ENCODE measurements around the gene CETN3. TPM values are rescaled to one million over a fixed set of nuclear protein-coding genes. Genes with fewer than 3 reads are reported as not detected.

The CETN3 gene
- 2.9 and 4.1 TPM in 2 replicates for total RNA-seq

- peak; percentile 97 to 98 for DNase-seq (ENCODE audit: low read depth in 2 of 2)
These were observed at the start of gene CETN3 for GRCh38 chr5:90409318-90410177. Gene CETN3, minus strand, starts transcription at chr5:90409756. Its CDS starts 95 bp downstream, at chr5:90409661.

- DNase-seq (ENCODE audit: low read depth in 2 of 2), result no peak
These were observed 37.4 kb upstream of the CETN3 start for GRCh38 chr5:90446961-90447360.

GRCh38 chr5:90440644-90441043 is 31.1 kb upstream of the CETN3 start:
- DNase-seq (ENCODE audit: low read depth in 2 of 2), result no peak

- DNase-seq (ENCODE audit: low read depth in 2 of 2), result peak in 1 of 2 donors; percentile 23
These were observed 28.5 kb upstream of the CETN3 start for GRCh38 chr5:90438100-90438499.

GRCh38 chr5:90437663-90438062 is 28.1 kb upstream of the CETN3 start:
- no peak for DNase-seq (ENCODE audit: low read depth in 2 of 2)

- DNase-seq (ENCODE audit: low read depth in 2 of 2), result peak in 1 of 2 donors; percentile 51
These were observed 24.7 kb upstream of the CETN3 start for GRCh38 chr5:90434116-90434714.

GRCh38 chr5:90424245-90424644 is 14.7 kb upstream of the CETN3 start:
- DNase-seq (ENCODE audit: low read depth in 2 of 2), result no peak

GRCh38 chr5:90421136-90421535 is 11.6 kb upstream of the CETN3 start:
- DNase-seq (ENCODE audit: low read depth in 2 of 2), result peak in 1 of 2 donors; percentile 17

- DNase-seq (ENCODE audit: low read depth in 2 of 2), result no peak
These were observed 8.7 kb upstream of the CETN3 start for GRCh38 chr5:90418214-90418613.

GRCh38 chr5:90410178-90410762 is 714 bp upstream of the CETN3 start:
- no peak for DNase-seq (ENCODE audit: low read depth in 2 of 2)

- no peak for DNase-seq (ENCODE audit: low read depth in 2 of 2)
These were observed 812 bp downstream of the CETN3 start for GRCh38 chr5:90408571-90409317.

GRCh38 chr5:90406466-90406865 is 3.1 kb downstream of the CETN3 start:
- DNase-seq (ENCODE audit: low read depth in 2 of 2), result no peak

GRCh38 chr5:90402521-90403255 is 6.9 kb downstream of the CETN3 start:
- no peak for DNase-seq (ENCODE audit: low read depth in 2 of 2)

GRCh38 chr5:90399251-90399650 is 10.3 kb downstream of the CETN3 start:
- DNase-seq (ENCODE audit: low read depth in 2 of 2), result no peak

GRCh38 chr5:90398726-90399125 is 10.8 kb downstream of the CETN3 start:
- DNase-seq (ENCODE audit: low read depth in 2 of 2), result no peak

- DNase-seq (ENCODE audit: low read depth in 2 of 2), result no peak
These were observed 14.6 kb downstream of the CETN3 start for GRCh38 chr5:90395005-90395404.

- DNase-seq (ENCODE audit: low read depth in 2 of 2), result no peak
These were observed 18.6 kb downstream of the CETN3 start for GRCh38 chr5:90390928-90391327.

GRCh38 chr5:90390326-90390725 is 19.2 kb downstream of the CETN3 start:
- DNase-seq (ENCODE audit: low read depth in 2 of 2), result no peak

GRCh38 chr5:90387508-90387907 is 22.0 kb downstream of the CETN3 start:
- DNase-seq (ENCODE audit: low read depth in 2 of 2), result no peak

GRCh38 chr5:90386099-90386710 is 23.4 kb downstream of the CETN3 start:
- DNase-seq (ENCODE audit: low read depth in 2 of 2), result peak; percentile 7 to 22

- DNase-seq (ENCODE audit: low read depth in 2 of 2), result no peak
These were observed 25.2 kb downstream of the CETN3 start for GRCh38 chr5:90384389-90384788.
